PFSK-1 (cell line): Measurements from ENCODE around the gene LAMB1. TPM values are rescaled to one million over a fixed set of nuclear protein-coding genes. Genes with fewer than 3 reads are reported as not detected.
A peak's percentile ranks its signal among the peaks of the same experiment; 100 is the strongest.

Source experiments
- FOXP2 ChIP-seq: optimal IDR thresholded peaks from 2 replicates; pipeline ENCODE3; 2011; ENCODE audit warnings: borderline replicate concordance, control low read depth, inconsistent platforms; ENCODE audit not compliant: insufficient read depth; ENCODE audit errors: extremely low read length, extremely low read depth
- POLR2AphosphoS5 ChIP-seq: IDR thresholded peaks from 2 replicates; pipeline ENCODE4 v1.6.1; 2012; ENCODE audit warnings: low read depth, mild to moderate bottlenecking, control low read depth, low read length, moderate library complexity
- REST ChIP-seq, 2 experiments: IDR thresholded peaks; 2 replicates each; pipeline versions ENCODE4 v1.6.1 to v1.8.0; 2011 to 2012; ENCODE audit warnings: low read depth in 2 of 2, low read length in 2 of 2, control low read depth in 1 of 2, inconsistent platforms in 1 of 2, mild to moderate bottlenecking in 1 of 2, moderate library complexity in 1 of 2; ENCODE audit not compliant: insufficient read depth in 1 of 2
- SIN3A ChIP-seq: IDR thresholded peaks from 2 replicates; pipeline ENCODE4 v1.6.1; 2012; ENCODE audit warnings: mild to moderate bottlenecking, low read length, moderate library complexity, borderline replicate concordance; ENCODE audit not compliant: insufficient read depth
- TAF1 ChIP-seq: IDR thresholded peaks from 2 replicates; pipeline ENCODE4 v1.6.1; 2012; ENCODE audit warnings: low read length, control low read depth, borderline replicate concordance; ENCODE audit not compliant: insufficient read depth
- polyA plus RNA-seq: library from polyadenylated mRNA; unstranded; fragments of >200 nt; gene quantifications from one replicate; pipeline ENCODE4 v1.2.1, GENCODE V29; 2012; ENCODE audit warnings: low read depth, missing spikeins; ENCODE audit not compliant: insufficient read length

Gene LAMB1
- 155 TPM for polyA plus RNA-seq

- TF ChIP-seq POLR2AphosphoS5 (peak; percentile 53; the same call in 1 of the 2 replicates), TAF1 (no peak)
Measured at GRCh38 chr7:108002726-108003598, at the start of gene LAMB1. Gene LAMB1, minus strand, starts transcription at chr7:108003161. Its CDS starts 276 bp downstream, at chr7:108002885.

- TF ChIP-seq SIN3A: no peak
- TF ChIP-seq TAF1: no peak
- no peak for TF ChIP-seq FOXP2
- TF ChIP-seq POLR2AphosphoS5: no peak
- TF ChIP-seq REST (IDR thresholded peaks at IDR 0.05; ENCODE audit: insufficient read depth in 1 of 2, low read depth in 2 of 2, low read length in 2 of 2): no peak
Measured at GRCh38 chr7:108051454-108051853, 48.5 kb upstream of the LAMB1 start.

GRCh38 chr7:108049962-108050361, 47.0 kb upstream of the LAMB1 start:
- no peak for TF ChIP-seq SIN3A
- TF ChIP-seq POLR2AphosphoS5: no peak
- TF ChIP-seq REST (IDR thresholded peaks at IDR 0.05; ENCODE audit: insufficient read depth in 1 of 2, low read depth in 2 of 2, low read length in 2 of 2): no peak
- no peak for TF ChIP-seq TAF1
- TF ChIP-seq FOXP2: no peak

DNA sequence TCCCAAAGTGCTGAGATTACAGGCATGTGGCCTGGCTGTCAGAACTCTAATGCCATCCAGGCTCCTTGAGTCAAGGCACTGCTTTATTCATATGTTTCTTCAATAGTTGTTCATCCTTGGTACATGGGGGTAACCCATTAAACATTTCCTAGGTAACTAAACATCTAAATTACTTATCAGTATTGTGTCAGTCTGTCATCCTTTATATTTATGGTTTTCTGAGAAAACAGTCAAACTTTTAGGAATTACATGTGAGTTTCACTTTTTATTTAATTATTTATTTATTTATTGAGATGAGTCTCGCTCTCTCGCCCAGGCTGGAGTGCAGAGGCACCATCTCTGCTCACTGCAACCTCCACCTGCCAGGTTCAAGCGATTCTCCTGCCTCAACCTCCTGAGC, 45.5 kb upstream of the LAMB1 start:
- no peak for TF ChIP-seq SIN3A
- TF ChIP-seq FOXP2: no peak
- no peak for TF ChIP-seq REST (IDR thresholded peaks at IDR 0.05; ENCODE audit: insufficient read depth in 1 of 2, low read depth in 2 of 2, low read length in 2 of 2)
- TF ChIP-seq POLR2AphosphoS5: no peak
- no peak for TF ChIP-seq TAF1

- TF ChIP-seq FOXP2: no peak
- TF ChIP-seq POLR2AphosphoS5: no peak
- TF ChIP-seq REST (IDR thresholded peaks at IDR 0.05; ENCODE audit: insufficient read depth in 1 of 2, low read depth in 2 of 2, low read length in 2 of 2): no peak
Measured at GRCh38 chr7:108046952-108047506, 44.1 kb upstream of the LAMB1 start.
